DOHH2 (cell line): ENCODE results near the gene GDPD2.

Experiments used
- EZH2phosphoT487 ChIP-seq: fragments of 200-600 bp; sonication (generic); IDR thresholded peaks from 2 replicates; pipeline ENCODE4 v1.6.1; 2017; ENCODE audit warnings: borderline replicate concordance, mild to moderate bottlenecking, antibody characterized with exemption, low read length, moderate library complexity, mixed read lengths
- TF ChIP-seq, protein P1 (sequence below): fragments of 200-600 bp; sonication (generic); IDR thresholded peaks from one replicate; pipeline ENCODE4 v1.5.1; 2014; ENCODE audit warnings: antibody characterized with exemption, mild to moderate bottlenecking, low read depth, low read length; ENCODE audit not compliant: poor library complexity, severe bottlenecking

DNA sequence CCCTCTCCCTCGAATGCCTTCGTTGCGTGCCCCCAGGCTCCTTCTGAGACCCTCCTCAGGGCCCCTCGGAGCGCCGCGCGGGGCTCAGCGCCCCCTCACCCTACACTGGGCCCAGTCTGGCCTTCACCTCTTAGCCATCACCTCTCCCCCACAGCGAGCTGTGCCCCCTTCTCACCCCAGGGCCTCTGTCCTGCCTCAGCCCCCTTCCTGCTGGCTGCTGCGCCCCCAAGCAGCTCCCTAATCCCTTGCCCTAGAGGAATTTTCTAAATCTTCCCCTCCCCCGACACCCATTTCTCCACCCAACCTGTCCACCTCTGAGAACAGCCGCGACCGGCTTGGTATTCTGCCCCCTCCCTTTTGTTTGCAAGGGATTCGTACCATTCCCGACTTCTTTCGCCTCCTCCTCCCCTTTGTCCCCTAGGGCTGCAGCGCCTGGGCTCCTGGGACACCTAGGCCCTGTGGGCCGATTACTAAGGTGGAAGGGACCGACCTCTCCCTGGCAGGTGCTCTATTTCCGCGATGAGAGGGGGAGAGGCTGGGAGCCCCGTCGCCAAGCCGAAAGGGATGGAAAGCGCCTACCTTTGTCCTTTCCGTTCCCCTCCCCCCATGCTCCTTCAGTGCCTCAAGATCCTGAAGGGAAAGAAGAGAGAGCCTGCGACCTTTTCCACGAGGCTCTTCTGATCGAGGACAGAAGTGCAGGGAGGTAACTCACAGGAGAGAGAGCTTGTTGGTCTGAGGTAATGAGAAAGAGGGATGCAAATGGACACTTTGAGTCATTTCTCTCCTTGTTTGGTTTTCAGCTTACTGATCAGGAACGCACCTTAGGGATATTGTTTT, 32.5 kb downstream of the GDPD2 start:
- TF ChIP-seq, protein P1, sequence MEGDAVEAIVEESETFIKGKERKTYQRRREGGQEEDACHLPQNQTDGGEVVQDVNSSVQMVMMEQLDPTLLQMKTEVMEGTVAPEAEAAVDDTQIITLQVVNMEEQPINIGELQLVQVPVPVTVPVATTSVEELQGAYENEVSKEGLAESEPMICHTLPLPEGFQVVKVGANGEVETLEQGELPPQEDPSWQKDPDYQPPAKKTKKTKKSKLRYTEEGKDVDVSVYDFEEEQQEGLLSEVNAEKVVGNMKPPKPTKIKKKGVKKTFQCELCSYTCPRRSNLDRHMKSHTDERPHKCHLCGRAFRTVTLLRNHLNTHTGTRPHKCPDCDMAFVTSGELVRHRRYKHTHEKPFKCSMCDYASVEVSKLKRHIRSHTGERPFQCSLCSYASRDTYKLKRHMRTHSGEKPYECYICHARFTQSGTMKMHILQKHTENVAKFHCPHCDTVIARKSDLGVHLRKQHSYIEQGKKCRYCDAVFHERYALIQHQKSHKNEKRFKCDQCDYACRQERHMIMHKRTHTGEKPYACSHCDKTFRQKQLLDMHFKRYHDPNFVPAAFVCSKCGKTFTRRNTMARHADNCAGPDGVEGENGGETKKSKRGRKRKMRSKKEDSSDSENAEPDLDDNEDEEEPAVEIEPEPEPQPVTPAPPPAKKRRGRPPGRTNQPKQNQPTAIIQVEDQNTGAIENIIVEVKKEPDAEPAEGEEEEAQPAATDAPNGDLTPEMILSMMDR = no peak
- no peak for TF ChIP-seq EZH2phosphoT487
